ENCODE results near the gene BRD3OS. TPM values are rescaled to one million over a fixed set of nuclear protein-coding genes. Genes with fewer than 3 reads are reported as not detected.

The BRD3OS gene
- total RNA-seq, 3 donors from 2014 or later: 3.6 to 17.6 (median 4.9) TPM

- intact Hi-C loops (cut with DNase I, micrococcal nuclease): no loop called here
- no peak for TF ChIP-seq CTCF (IDR thresholded peaks at IDR 0.05)
- DNase-seq (no peak), ATAC-seq (no peak)
- Histone ChIP-seq H3K9me3 (no peaks in the 10 kb centered on the region), H3K4me1 (ENCODE audit: low read depth) (no peaks in the 10 kb centered on the region), H3K36me3 (ENCODE audit: low read depth) (peaks cover 3% of the 10 kb centered on the region), H3K4me3 (no peak overlapping the region)
These were observed 20.7 kb downstream of the BRD3OS start for GRCh38 chr9:134045841-134046544.

- Histone ChIP-seq H3K4me3 (no peak overlapping the region), H3K4me1 (ENCODE audit: low read depth) (no peaks in the 10 kb centered on the region), H3K9me3 (no peaks in the 10 kb centered on the region), H3K36me3 (ENCODE audit: low read depth) (peaks cover 3% of the 10 kb centered on the region)
- TF ChIP-seq CTCF (IDR thresholded peaks at IDR 0.05): no peak
- DNase-seq (peak in 1 of 3 donors; percentile 37), ATAC-seq (no peak)
- intact Hi-C loops (cut with DNase I, micrococcal nuclease): no loop called here
These were observed 21.8 kb downstream of the BRD3OS start for GRCh38 chr9:134046894-134047681.

GRCh38 chr9:134047868-134048581 is 22.7 kb downstream of the BRD3OS start:
- intact Hi-C loops (cut with DNase I, micrococcal nuclease): no loop called here

GRCh38 chr9:134048582-134048968 is 23.3 kb downstream of the BRD3OS start:
- H3K4me3 ChIP-seq: no peak overlapping the region
- peaks cover 3% of the 10 kb centered on the region for H3K36me3 ChIP-seq (ENCODE audit: low read depth)
- intact Hi-C loops (cut with DNase I, micrococcal nuclease): no loop called here

More at GRCh38 chr9:134047868-134048581, 22.7 kb downstream of the BRD3OS start:
- Histone ChIP-seq H3K4me3 (no peak overlapping the region), H3K36me3 (ENCODE audit: low read depth) (peaks cover 3% of the 10 kb centered on the region), H3K9me3 (no peaks in the 10 kb centered on the region), H3K4me1 (ENCODE audit: low read depth) (no peaks in the 10 kb centered on the region)
- no peak for ATAC-seq
- TF ChIP-seq CTCF (IDR thresholded peaks at IDR 0.05): no peak
- peak in 1 of 3 donors; percentile 47 for DNase-seq

More at GRCh38 chr9:134048582-134048968, 23.3 kb downstream of the BRD3OS start:
- TF ChIP-seq CTCF (IDR thresholded peaks at IDR 0.05): no peak
- ATAC-seq (no peak), DNase-seq (no peak)
- Histone ChIP-seq H3K9me3 (no peaks in the 10 kb centered on the region), H3K4me1 (ENCODE audit: low read depth) (no peaks in the 10 kb centered on the region)

Measured in mucosa of descending colon (tissue), 3 donors.